Sigmoid colon (tissue), 7 donors: ENCODE measurements around the gene KIRREL3. TPM values are rescaled to one million over a fixed set of nuclear protein-coding genes. Genes with fewer than 3 reads are reported as not detected.

Experiments used
- DNase-seq: peaks from one replicate; pipeline ENCODE4 v3.0.0-alpha.2; 2019
- H3K27ac ChIP-seq, 4 donors: fragments of 200-600 bp; sonication (generic); one replicate each; pipeline ENCODE4 v1.5.1; 2016 to 2019; ENCODE audit warnings: mild to moderate bottlenecking in 1 of 4
- H3K27me3 ChIP-seq, 3 donors: fragments of 200-600 bp; sonication (generic); one replicate each; pipeline ENCODE4 v1.5.1; 2019; ENCODE audit warnings: mild to moderate bottlenecking in 1 of 3
- H3K36me3 ChIP-seq, 4 donors: fragments of 200-600 bp; sonication (generic); one replicate each; pipeline ENCODE4 v1.5.1; 2016 to 2019
- H3K4me1 ChIP-seq, 4 donors: fragments of 200-600 bp; sonication (generic); one replicate each; pipeline ENCODE4 v1.5.1; 2017 to 2019
- H3K4me3 ChIP-seq, 4 donors: fragments of 200-600 bp; sonication (generic); one replicate each; pipeline ENCODE4 v1.5.1; 2017 to 2019; ENCODE audit warnings: mild to moderate bottlenecking in 2 of 4, moderate library complexity in 1 of 4
- H3K9me3 ChIP-seq, 4 donors: fragments of 200-600 bp in 3 of 4; sonication (generic) in 3 of 4; one replicate each; pipeline versions ENCODE4 v1.5.1 to v1.6.1; 2013 to 2019
- EP300 ChIP-seq, 4 donors: sonication (generic); formaldehyde crosslinking; IDR thresholded peaks; one replicate each; pipeline ENCODE4 v1.6.1; 2017; ENCODE audit warnings: antibody characterized with exemption in 4 of 4
- POLR2A ChIP-seq, 2 donors: fragments of 450-650 bp; IDR thresholded peaks; one replicate each; pipeline ENCODE4 v1.6.1; 2016; ENCODE audit warnings: antibody characterized with exemption in 2 of 2, mild to moderate bottlenecking in 2 of 2, moderate library complexity in 2 of 2
- POLR2AphosphoS5 ChIP-seq, 4 donors: sonication (generic); formaldehyde crosslinking; IDR thresholded peaks; one replicate each; pipeline ENCODE4 v1.6.1; 2017; ENCODE audit warnings: antibody characterized with exemption in 4 of 4
- WGBS, 2 donors: extraction: QIAGEN DNeasy Blood & Tissue Kit; methylation state at CpG; one replicate each; pipeline ENCODE4 v1.1.7; 2013; 5-methylcytosine and 5-hydroxymethylcytosine counted together
- intact Hi-C: fragments of 100-400 bp; cut with DNase I; formaldehyde crosslinking; loops from one replicate; pipeline ENCODE4 v1.15.1; 2023
- polyA plus RNA-seq, 3 donors: library from polyadenylated mRNA; stranded (reverse); fragments of 200-250 nt; gene quantifications; one replicate each; pipeline ENCODE4 v1.2.3, GENCODE V29; 2013
- total RNA-seq, 4 donors: library from RNA; depleted of rRNA; stranded (reverse); fragments of >200 nt; gene quantifications; one replicate each; pipeline ENCODE4 v1.1.0, GENCODE V29; 2016
- TF ChIP-seq, protein P1 (sequence below), 4 experiments: fragments of 450-650 bp in 3 of 4; fragments of 200-600 bp in 1 of 4; IDR thresholded peaks; one replicate each; pipeline ENCODE4 v1.5.1; 2016 to 2019; ENCODE audit warnings: antibody characterized with exemption in 4 of 4, mild to moderate bottlenecking in 3 of 4, moderate library complexity in 2 of 4
- donor health status: healthy with polysubstance abuse.
- donor health status: Bipolar disorder and iron deficiency.
- donor health status: healthy.

Gene KIRREL3
- total and polyA plus RNA-seq, 7 donors: under 0.01 to 3.3 (median 1.0) TPM

DNA sequence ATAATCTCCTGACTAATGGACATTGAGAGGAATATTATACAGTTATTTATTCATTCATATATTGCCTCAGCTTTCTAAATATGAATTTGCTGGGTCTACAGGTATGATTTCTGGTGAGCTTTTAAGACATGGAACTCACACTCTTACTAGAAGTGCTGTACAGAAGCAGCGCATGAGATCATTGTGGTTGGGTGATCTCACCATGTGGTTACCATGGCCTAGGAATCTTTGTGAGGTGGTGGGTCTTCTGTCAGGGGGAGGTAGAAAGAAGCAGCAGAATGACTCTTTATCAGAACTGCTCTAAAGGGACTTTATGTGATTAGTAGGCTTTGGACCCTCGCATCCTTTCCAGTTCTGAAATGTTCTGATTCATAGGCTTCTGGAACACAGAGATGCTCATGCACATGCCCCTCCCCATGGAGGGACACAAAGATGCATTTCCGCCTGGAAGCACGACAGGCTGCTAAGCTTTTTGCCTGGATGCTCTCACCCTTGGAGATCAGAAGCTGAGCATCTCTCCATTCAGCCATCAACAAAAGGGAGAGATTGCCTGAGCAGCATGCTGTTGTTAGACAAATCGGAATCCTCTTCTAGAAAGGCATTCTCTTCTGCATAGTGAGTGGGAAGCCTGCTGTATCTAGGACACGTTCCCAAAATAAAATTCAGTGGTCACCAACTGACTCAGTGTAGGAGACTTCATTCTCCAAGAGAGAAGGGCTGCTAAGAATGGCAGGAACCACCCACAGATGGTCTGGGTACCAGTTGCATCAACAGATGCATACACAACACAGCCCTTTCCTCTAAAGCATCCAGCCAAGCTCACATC lies 51.3 kb downstream of the KIRREL3 start:
- Histone ChIP-seq H3K36me3 (no peaks in the 10 kb centered on the region), H3K27me3 (no peaks in the 10 kb centered on the region), H3K4me1 (no peaks in the 10 kb centered on the region), H3K4me3 (no peak overlapping the region), H3K9me3 (no peaks in the 10 kb centered on the region), H3K27ac (no peak overlapping the region)
- 86 to 87% methylated on average over 6 of the region's 6 CpGs for WGBS, 2 donors
- no peak for TF ChIP-seq POLR2A (IDR thresholded peaks at IDR 0.05)
- no peak for DNase-seq
- intact Hi-C loops: no loop called here

GRCh38 chr11:126948563-126948962 lies 52.0 kb downstream of the KIRREL3 start:
- H3K27me3 ChIP-seq: no peaks in the 10 kb centered on the region
- H3K4me3 ChIP-seq: no peak overlapping the region
- no peak overlapping the region for H3K27ac ChIP-seq
- DNase-seq: no peak
- no peaks in the 10 kb centered on the region for H3K9me3 ChIP-seq
- no peaks in the 10 kb centered on the region for H3K4me1 ChIP-seq
- intact Hi-C loops: no loop called here
- TF ChIP-seq POLR2A (IDR thresholded peaks at IDR 0.05) (no peak), EP300 (IDR thresholded peaks at IDR 0.05) (no peak), POLR2AphosphoS5 (IDR thresholded peaks at IDR 0.05) (no peak)
- TF ChIP-seq, protein P1, sequence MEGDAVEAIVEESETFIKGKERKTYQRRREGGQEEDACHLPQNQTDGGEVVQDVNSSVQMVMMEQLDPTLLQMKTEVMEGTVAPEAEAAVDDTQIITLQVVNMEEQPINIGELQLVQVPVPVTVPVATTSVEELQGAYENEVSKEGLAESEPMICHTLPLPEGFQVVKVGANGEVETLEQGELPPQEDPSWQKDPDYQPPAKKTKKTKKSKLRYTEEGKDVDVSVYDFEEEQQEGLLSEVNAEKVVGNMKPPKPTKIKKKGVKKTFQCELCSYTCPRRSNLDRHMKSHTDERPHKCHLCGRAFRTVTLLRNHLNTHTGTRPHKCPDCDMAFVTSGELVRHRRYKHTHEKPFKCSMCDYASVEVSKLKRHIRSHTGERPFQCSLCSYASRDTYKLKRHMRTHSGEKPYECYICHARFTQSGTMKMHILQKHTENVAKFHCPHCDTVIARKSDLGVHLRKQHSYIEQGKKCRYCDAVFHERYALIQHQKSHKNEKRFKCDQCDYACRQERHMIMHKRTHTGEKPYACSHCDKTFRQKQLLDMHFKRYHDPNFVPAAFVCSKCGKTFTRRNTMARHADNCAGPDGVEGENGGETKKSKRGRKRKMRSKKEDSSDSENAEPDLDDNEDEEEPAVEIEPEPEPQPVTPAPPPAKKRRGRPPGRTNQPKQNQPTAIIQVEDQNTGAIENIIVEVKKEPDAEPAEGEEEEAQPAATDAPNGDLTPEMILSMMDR (IDR thresholded peaks at IDR 0.05): no peak
- 68 to 77% methylated on average over 1 of the region's 1 CpG for WGBS, 2 donors
- no peaks in the 10 kb centered on the region for H3K36me3 ChIP-seq

- WGBS, 2 donors: 77 to 86% methylated on average over 3 of the region's 3 CpGs
- H3K27me3 ChIP-seq: no peaks in the 10 kb centered on the region
- H3K36me3 ChIP-seq: no peaks in the 10 kb centered on the region
- H3K27ac ChIP-seq: no peak overlapping the region
- no peak overlapping the region for H3K4me3 ChIP-seq
- H3K4me1 ChIP-seq: no peaks in the 10 kb centered on the region
- DNase-seq: no peak
- intact Hi-C loops: no loop called here
- TF ChIP-seq POLR2AphosphoS5 (IDR thresholded peaks at IDR 0.05) (no peak), EP300 (IDR thresholded peaks at IDR 0.05) (no peak), POLR2A (IDR thresholded peaks at IDR 0.05) (no peak)
- TF ChIP-seq, protein P1 (IDR thresholded peaks at IDR 0.05): no peak
- no peaks in the 10 kb centered on the region for H3K9me3 ChIP-seq
Observed at GRCh38 chr11:126945319-126945718, 55.3 kb downstream of the KIRREL3 start.

GRCh38 chr11:126943316-126943715 lies 57.3 kb downstream of the KIRREL3 start:
- no peaks in the 10 kb centered on the region for H3K27me3 ChIP-seq
- H3K9me3 ChIP-seq: no peaks in the 10 kb centered on the region
- no peaks in the 10 kb centered on the region for H3K36me3 ChIP-seq
- no peak overlapping the region for H3K27ac ChIP-seq
- no peak for DNase-seq
- H3K4me1 ChIP-seq: no peaks in the 10 kb centered on the region
- TF ChIP-seq POLR2AphosphoS5 (IDR thresholded peaks at IDR 0.05) (no peak), EP300 (IDR thresholded peaks at IDR 0.05) (no peak), POLR2A (IDR thresholded peaks at IDR 0.05) (no peak)
- TF ChIP-seq, protein P1 (IDR thresholded peaks at IDR 0.05): no peak
- intact Hi-C loops: no loop called here
- 79 to 91% methylated on average over 7 of the region's 7 CpGs for WGBS, 2 donors
- H3K4me3 ChIP-seq: no peak overlapping the region

DNA sequence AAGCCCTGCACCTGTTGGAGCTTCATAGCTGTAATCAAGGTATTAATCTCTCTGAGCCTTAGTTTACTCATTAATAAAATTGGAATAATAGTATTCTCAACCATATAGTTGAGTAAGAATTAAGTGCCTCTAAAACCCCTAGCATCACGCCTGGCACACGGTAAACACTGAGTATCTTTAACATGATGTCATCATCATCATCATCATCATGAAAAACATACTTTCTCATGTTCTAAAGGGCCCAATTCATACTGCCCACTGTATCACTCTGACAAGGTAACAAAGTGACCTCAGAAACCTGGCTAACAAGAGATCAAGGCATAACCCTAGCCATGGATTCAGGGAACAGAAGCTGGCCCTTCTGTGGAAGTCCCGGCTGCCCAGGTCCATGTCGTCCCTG lies 58.4 kb downstream of the KIRREL3 start:
- intact Hi-C loops: no loop called here
- TF ChIP-seq POLR2A (IDR thresholded peaks at IDR 0.05) (no peak), POLR2AphosphoS5 (IDR thresholded peaks at IDR 0.05) (no peak), EP300 (IDR thresholded peaks at IDR 0.05) (no peak)
- TF ChIP-seq, protein P1 (IDR thresholded peaks at IDR 0.05): no peak
- Histone ChIP-seq H3K9me3 (no peaks in the 10 kb centered on the region), H3K4me3 (no peak overlapping the region), H3K36me3 (no peaks in the 10 kb centered on the region), H3K4me1 (no peaks in the 10 kb centered on the region), H3K27me3 (no peaks in the 10 kb centered on the region), H3K27ac (no peak overlapping the region)
- DNase-seq: no peak
- 88 to 93% methylated on average over 4 of the region's 4 CpGs for WGBS, 2 donors
